NT2/D1 (cell line): ENCODE measurements around the gene FANCG.

Source experiments
- DNase-seq: peaks from one replicate; pipeline ENCODE4 v3.0.0-alpha.2; 2011; ENCODE audit warnings: low read depth, low spot score
- H3K27me3 ChIP-seq: 2 replicates; pipeline ENCODE4 v1.6.0; 2011; ENCODE audit warnings: mild to moderate bottlenecking; ENCODE audit not compliant: insufficient read length, insufficient read depth
- H3K36me3 ChIP-seq: 2 replicates; pipeline ENCODE4 v1.6.1; 2011; ENCODE audit warnings: mild to moderate bottlenecking, low read length, mixed read lengths; ENCODE audit not compliant: insufficient read depth, insufficient read length
- H3K4me1 ChIP-seq: 2 replicates; pipeline ENCODE4 v1.5.1; 2011; ENCODE audit not compliant: insufficient read depth, insufficient read length
- H3K4me3 ChIP-seq: 2 replicates; pipeline ENCODE4 v1.5.1; 2011; ENCODE audit warnings: low read depth; ENCODE audit not compliant: insufficient read length
- H3K9ac ChIP-seq: 2 replicates; pipeline ENCODE4 v1.6.0; 2011; ENCODE audit warnings: low read depth; ENCODE audit not compliant: insufficient read length
- H3K9me3 ChIP-seq: 2 replicates; pipeline ENCODE4 v1.5.1; 2011; ENCODE audit warnings: mild to moderate bottlenecking, low read length; ENCODE audit not compliant: insufficient read depth
- SUZ12 ChIP-seq: IDR thresholded peaks from 2 replicates; pipeline ENCODE4 v1.6.1; 2011; ENCODE audit not compliant: insufficient read length, insufficient read depth; ENCODE audit errors: extremely low read depth
- YY1 ChIP-seq: IDR thresholded peaks from 2 replicates; pipeline ENCODE4 v1.6.1; 2011; ENCODE audit not compliant: insufficient read length, insufficient read depth
- ZNF274 ChIP-seq: IDR thresholded peaks from 2 replicates; pipeline ENCODE4 v1.6.1; 2011; ENCODE audit warnings: mild to moderate bottlenecking, low read depth, low read length

Gene FANCG

DNA sequence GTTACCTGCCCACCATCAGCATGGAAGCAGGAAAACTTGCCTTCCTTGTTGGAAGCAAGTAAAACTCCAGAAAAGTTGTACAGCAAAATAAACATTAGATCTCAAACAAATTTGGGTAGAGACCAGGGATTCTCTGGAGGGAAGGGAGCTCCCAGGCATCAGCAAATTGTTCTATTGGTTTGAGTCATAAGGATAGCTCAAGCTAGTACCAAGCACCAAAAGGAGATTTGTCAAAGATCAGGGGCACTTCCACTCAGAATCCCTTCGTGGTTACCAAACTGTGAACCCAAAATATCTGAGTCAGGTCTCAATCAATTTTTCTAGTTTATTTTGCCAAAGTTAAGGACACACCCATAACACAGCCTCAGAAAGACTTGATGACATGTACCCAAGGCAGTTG lies 52.4 kb downstream of the FANCG start:
- H3K4me1 ChIP-seq = no peaks in the 10 kb centered on the region
- H3K9me3 ChIP-seq = peaks cover 27% of the 10 kb centered on the region; the same call in 1 of the 2 replicates
- no peaks in the 10 kb centered on the region for H3K27me3 ChIP-seq
- TF ChIP-seq YY1 (no peak), SUZ12 (no peak), ZNF274 (no peak)
- H3K4me3 ChIP-seq = no peak overlapping the region
- H3K36me3 ChIP-seq = no peaks in the 10 kb centered on the region
- no peak overlapping the region for H3K9ac ChIP-seq
- no peak for DNase-seq

- no peaks in the 10 kb centered on the region for H3K4me1 ChIP-seq
- H3K9ac ChIP-seq = no peak overlapping the region
- H3K4me3 ChIP-seq = no peak overlapping the region
- DNase-seq = no peak
- TF ChIP-seq ZNF274 (no peak), SUZ12 (no peak), YY1 (no peak)
- H3K27me3 ChIP-seq = no peaks in the 10 kb centered on the region
- peaks cover 27% of the 10 kb centered on the region; the same call in 1 of the 2 replicates for H3K9me3 ChIP-seq
- H3K36me3 ChIP-seq = no peaks in the 10 kb centered on the region
These were observed 53.1 kb downstream of the FANCG start for GRCh38 chr9:35026671-35027070.
